GM19099 (cell line): ENCODE results near the gene DNAH3.

ENCODE experiments used
- POLR2A ChIP-seq: IDR thresholded peaks from 3 replicates; pipeline ENCODE4 v1.6.1; 2011; ENCODE audit warnings: low read depth; ENCODE audit not compliant: insufficient read length; ENCODE audit errors: extremely low read depth

Gene DNAH3

DNA sequence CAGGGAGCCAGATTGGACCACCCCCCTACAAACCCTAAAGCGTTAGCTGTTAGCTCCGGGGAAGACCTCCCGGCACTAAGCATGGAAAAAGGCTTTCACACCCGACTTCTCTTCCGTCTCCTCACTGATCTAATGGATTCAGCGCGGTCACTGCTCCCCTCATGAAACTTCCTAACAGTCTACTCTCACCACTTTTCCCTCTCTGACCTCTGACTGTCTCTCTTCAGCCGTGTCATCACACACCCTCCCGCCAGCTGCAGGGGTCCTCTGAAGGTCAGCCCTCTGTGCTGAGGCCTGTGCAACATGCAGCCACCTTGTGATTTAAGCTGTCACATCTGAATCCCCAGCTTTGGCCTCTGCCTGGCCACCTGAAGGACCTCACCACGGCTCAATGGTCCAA, 234.4 kb downstream of the DNAH3 start:
- no peak for TF ChIP-seq POLR2A

DNA sequence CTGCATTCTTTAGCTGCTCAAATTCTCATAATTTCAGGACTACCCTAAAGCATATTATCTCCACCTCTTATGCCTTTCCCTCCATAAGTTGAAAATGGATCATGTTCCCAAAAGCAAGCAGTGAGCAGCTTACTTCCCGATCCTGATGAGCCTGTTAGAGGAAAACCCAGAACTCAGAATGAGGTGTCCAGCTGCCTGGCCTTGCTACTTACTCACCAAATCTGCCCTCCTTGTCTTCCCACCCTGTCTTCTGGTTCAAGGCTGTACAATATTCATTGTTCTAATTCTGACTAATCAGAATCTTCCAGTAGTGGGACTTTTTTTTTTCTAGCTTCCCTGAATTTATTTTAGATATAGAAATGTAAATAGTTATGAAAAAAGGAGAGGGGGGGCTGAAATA, 239.3 kb downstream of the DNAH3 start:
- no peak for TF ChIP-seq POLR2A

DNA sequence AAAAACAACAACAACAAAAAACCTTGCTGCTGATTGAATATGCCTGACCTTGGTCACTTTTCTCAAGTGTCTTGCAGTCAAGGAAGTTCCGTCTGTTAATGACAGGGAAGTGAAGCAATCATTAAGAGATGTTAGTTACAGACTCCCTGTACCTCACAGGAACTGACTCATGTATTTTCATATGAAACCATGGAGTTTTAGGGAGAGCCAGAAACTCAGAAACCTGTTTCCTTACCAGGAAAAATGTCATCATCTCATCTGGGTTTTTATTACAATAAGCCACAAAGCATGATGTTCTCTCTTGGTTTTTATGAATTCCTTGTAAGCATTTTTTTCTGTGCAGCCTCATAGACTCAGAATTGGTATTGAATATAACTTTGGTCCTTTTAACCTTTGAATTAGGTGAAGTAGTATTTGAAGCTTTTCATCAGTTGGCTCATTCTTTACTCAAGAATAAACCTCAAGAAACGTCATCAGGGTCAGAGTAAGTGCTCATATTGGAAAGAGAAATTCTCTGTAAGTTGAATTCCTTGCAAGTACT, 239.8 kb downstream of the DNAH3 start:
- TF ChIP-seq POLR2A: no peak

DNA sequence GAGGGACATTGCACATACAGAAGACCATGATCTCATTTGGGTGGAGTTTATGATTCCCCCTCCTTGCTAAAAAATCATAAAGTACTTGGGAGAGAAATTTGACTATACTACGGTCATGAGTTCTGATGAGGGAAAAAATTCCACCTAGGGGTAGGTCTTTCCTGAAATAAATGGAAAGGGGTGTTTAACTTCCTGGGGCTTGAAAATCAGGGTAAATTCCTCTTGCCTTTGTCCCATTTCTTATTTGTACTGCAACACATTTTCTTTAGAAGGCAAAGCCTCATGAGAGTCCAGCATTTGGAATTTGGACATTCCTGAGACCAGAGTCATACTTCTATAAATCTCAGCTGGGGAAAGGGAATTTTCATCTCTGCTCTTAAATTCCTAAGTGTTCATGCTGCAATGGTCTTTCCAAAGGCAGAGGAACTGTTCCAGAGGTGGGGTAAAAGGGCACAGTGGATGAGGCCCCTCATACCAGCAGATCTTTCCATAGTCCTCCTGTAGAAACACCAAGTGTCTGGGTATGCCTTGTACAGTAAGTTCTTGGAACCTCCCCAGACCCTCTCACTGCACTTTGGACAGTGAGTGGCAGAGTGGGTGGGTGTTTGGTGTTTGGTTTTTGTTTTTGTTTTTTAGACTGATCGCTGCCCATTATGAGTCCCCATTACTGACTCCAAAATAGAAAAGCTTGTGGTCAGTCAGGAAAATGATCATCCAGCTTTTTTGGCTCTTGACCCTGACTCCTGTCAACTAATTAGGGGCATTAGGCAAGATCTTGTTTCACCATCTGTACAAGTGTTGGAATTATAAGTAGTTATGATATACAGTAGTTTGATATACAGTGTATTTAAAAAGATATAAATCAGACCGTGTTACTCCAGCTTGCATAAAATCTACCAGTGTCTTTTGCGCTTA, 244.0 kb downstream of the DNAH3 start:
- TF ChIP-seq POLR2A: no peak

DNA sequence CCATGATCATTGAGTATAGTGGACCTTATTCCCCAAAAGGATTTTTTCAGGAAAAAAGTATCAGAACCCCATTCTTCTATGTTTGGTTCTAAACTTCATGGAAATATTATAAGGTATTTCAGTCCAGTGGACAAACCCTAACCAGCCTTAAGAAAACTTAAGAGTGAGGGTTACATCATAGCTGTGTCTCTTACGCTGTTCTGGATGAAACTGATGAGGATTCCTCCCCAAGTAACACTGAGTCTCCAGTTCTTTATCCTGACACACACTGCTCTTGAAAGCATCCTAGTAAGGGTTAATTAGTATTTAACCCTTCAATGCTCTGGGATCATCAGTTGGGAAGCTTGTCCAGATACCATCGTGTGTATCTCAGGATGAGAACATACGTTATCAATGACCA, 245.1 kb downstream of the DNAH3 start:
- no peak for TF ChIP-seq POLR2A

DNA sequence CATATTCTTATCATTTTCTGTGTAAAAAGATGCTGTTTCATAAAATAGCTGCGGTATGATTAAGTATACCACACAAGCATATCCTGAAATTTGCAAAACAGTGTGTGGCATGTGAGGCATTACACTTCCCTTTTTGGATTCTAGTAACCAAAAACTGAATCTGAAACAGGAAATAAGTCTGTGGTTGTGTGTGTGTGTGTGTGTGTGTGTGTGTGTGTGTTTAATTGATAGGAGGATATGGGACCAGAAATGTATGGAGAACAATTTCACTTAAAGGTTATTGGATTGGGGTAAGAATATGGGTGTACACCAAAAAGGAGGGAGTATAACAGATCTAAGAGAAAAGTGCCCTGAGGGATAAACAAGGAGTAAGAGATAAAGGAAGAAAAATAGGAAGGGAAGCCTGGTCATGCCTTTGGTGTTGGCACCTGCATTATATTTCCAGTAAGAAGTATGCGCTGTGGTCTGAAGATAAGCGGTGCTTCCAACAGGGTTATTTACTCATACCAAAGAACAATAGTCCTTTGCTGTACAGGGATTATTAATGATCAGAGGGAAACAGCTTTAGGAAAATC, 246.1 kb downstream of the DNAH3 start:
- no peak for TF ChIP-seq POLR2A

DNA sequence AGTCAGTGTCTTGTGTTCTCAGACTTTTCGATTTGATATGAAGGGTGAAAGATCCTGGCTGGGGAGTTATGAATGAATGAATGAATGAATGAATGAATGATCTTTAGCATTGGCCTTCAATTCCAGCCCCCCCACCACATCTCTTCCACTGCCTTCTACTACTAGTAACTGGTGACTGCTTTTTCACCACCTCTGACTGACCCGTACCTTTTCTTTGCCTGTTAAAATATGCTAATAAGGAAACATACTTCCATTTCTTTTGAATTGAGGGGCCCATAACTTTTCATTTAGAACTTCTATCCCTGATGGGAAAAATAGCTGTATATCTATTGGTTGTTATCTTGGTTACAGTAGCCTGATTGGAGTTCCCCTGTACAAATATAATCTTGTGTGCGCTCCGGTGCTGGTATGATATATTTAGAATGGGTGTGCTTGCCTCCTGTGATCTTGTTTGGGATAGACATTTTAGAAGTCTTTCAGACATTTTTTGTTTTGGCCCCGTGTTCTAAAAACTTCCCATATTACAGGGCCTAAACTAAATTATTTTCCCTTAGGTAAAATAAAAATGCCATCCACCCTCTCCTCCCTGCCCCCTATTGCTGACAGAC, 246.6 kb downstream of the DNAH3 start:
- no peak for TF ChIP-seq POLR2A

DNA sequence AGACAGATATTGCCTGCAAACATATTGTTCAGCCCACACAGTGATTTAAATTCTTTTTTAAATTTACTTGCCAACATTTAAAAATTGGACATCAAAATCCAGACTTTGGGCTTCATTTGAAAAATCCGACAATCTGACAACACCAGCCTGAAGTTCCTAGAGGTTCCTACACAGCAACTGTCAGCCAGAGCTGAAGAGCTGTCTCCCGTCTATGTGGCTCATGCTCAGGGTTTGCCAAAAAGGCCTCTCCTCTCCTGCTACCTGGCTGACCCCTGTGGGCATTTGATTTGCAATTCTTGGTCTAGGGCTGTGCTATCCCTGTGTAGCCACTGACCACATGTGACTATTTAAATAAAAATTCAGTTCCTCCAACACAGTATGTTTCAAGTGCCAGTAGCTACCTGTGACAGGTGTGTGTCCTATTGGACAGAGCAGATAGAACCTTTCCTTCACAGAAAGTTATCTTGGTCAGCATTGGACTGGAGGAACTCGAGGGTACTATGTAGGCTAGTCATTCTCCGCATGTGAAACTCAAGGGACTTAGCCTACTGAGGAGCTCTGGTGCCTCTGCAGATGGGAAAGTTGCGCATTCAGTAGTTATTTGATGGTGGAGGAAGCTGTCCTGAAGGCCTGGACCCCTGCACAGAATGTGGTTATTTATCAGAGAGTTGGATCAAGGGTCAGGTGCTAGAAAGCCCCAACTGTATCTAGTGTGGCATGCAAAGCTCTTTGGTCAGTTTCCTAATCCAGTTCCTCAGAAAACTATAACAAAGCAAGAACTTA, 247.3 kb downstream of the DNAH3 start:
- no peak for TF ChIP-seq POLR2A

DNA sequence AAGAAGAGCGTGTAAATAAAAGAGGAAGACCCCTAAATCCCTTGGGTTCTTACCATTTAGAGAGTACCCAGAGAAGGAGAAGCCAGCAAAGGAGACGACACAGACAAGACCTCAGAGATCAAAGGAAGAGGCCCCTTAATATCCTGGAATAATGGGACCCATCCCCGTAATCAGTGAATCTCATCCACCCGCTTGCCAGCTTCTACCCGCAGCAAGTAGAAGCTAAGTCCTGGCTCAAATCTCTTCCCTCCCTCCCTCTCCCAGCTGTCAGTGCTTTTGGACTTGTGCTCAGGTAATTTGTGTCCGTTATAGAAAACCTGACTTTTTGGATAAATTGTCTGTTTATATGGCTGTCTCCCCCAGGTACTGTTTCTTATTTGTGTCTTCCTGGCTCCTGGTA, 248.2 kb downstream of the DNAH3 start:
- TF ChIP-seq POLR2A: no peak

DNA sequence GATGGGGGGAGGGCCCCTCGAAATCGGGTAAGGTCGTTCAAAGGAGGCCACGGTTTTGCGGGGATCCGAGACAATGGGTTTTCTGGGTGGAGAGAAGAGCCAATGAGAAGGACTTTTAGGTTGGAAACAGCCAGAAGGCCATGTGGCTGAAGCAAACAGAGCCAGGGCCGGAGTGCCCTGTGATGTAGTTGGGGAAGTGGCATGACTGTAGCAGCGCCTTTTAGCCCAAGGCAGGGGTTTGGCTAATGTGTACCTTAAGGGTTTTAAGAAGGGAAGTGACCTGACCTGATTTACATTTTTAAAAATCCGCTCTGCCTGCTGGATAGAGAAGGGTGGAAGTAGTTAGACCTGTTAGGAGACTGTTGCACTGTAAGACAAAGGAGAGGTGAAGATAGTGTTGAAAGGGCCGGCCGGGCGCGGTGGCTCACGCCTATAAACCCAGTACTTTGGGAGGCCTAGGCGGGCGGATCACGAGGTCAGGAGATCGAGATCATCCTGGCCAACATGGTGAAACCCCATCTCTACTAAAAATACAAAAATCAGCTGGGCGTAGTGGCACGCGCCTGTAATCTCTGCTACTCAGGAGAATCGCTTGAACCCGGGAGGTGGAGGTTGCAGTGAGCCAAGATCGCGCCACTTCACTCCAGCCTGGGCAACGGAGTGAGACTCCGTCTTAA, 249.1 kb downstream of the DNAH3 start:
- TF ChIP-seq POLR2A: peak; percentile 80

DNA sequence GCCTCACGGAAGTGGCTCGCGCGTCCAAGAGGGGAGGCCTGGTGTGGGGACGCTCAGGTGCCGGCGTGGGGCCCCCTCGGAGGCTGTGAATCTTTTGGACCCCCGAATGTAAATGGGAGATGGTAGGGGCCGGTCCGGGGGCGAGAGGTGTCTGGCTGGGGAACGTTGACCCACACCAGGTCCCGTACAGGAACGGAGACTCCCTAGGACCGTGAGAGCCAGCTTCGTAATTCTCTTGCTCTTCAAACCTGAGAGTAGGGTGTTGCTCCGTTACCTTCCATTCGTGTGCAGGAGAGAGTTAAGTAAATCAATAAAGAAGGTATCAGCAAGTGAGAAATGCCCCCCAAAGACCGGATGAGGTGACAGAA, 249.6 kb downstream of the DNAH3 start:
- no peak for TF ChIP-seq POLR2A

DNA sequence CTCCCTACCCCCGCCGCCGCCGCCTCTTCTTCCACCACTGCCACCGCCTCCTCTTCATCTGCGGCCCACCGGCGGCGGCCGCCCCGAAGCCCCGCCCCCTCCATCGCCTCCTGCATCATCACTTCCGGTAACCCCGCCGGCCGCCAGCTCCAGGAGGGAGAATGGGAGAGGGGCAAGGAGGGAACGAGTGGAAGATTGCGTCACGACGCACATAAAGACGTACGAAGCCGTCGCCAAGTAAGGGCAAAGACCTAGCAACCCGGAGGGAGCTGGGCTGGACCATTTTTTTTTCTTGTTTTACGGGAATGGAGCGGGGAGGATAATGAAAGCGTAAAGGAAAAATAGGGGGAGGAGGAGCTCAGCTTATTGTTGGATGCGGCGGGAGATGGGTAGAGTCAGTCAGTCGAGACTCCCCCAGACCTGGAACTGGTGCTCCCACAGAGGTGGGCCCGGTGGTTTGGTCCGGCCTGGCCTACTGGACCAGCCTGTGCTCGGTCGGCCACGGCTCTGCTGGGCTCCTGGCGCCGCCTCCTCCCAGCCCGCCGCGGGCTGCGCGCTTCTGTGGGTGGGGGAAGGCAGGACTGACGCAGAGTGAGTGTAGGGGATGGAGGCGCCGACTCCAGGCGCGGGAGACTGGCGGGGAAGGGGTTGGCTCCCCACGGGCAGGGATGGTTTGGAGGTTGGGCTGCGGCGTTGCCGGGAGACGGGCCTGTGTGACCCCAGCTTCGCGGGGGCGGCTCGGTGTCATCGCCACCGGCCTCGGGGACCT, 250.2 kb downstream of the DNAH3 start, which contains the start of the genes DCUN1D3 and LYRM1:
TSS of gene DCUN1D3 (minus strand) at position 60 of the 769 bp plus-strand sequence. CDS start 37,820 bp downstream, outside the sequence.
TSS of gene LYRM1 (plus strand) at position 473 of the 769 bp plus-strand sequence. CDS start 14,785 bp downstream, outside the sequence.
- peak; percentile 86 for TF ChIP-seq POLR2A

DNA sequence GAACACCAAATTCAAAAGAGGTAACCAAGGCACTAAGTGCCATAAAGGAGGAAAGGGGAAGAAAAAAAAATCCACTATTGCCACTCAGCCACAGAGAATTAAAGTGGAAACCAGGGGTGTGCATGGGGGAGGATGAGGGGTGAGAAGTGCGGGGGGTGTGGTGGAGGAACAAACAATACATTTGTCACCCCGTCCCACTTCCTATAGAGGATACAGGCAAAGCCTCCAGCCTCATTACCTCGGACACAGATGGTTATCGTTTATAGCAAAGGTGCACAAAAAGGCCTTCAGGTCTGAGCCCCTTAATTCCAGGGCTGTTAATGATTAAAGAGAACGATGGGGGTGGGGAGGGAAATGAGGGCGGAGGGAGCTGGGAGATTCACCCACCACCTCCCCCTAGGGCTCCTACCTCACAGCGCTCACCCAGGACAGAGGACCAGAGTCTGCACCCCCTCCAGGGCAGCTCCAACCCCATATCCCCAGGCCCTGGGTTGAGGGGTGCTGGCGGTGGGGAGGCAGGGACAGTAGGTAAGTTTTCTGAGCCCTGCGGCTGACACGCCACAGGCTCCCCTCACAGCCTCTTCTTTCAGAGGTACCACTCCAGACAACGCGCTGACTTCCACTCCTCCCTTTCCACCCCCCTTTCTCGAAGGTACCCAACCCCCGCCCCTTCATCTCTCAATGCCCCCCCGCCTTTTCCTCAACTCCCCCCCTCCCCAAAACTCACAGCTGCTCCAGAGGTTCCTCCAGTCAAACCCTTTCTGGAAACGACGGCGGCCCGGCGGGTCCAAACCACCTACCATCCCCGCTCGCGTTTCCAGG, 251.0 kb downstream of the DNAH3 start:
- no peak for TF ChIP-seq POLR2A
